ENCODE measurements around the gene TSPAN17. TPM values are rescaled to one million over a fixed set of nuclear protein-coding genes. Genes with fewer than 3 reads are reported as not detected.

TSPAN17 gene
- total and polyA plus RNA-seq, 9 of the 15 experiments (the other 6 are each of a cell fraction or from before 2014, with no cell fraction given), result 0.73 to 58.3 (median 34.5) TPM

DNA sequence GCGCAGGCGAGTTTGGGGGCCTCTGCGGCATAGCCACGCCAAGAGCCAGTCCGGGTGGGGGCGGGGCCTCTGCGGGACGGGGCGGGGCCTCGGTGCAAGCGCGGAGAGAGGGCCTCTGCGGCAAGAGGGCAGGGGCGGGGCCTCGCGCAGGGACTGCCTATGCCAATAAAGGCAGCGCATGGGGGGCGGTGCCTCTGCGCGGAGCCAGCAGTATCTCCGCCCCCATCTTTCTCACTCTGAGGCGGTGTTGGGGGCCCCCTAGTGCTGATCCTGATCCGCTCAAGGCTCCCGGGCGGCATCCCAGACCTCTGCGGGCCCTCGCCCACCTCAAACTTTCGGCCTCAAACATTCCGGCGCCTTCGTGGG lies 28.1 kb upstream of the TSPAN17 start (continued):
- TF ChIP-seq, protein P1, sequence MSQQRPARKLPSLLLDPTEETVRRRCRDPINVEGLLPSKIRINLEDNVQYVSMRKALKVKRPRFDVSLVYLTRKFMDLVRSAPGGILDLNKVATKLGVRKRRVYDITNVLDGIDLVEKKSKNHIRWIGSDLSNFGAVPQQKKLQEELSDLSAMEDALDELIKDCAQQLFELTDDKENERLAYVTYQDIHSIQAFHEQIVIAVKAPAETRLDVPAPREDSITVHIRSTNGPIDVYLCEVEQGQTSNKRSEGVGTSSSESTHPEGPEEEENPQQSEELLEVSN (IDR thresholded peaks at IDR 0.05; ENCODE audit: borderline replicate concordance in 1 of 2, extremely low read depth in 1 of 2, insufficient read depth in 1 of 2, insufficient read length in 1 of 2, low read depth in 1 of 2, low read length in 1 of 2, poor library complexity in 1 of 2, severe bottlenecking in 1 of 2), result peak; percentile 71 to 92
- TF ChIP-seq, protein P2, sequence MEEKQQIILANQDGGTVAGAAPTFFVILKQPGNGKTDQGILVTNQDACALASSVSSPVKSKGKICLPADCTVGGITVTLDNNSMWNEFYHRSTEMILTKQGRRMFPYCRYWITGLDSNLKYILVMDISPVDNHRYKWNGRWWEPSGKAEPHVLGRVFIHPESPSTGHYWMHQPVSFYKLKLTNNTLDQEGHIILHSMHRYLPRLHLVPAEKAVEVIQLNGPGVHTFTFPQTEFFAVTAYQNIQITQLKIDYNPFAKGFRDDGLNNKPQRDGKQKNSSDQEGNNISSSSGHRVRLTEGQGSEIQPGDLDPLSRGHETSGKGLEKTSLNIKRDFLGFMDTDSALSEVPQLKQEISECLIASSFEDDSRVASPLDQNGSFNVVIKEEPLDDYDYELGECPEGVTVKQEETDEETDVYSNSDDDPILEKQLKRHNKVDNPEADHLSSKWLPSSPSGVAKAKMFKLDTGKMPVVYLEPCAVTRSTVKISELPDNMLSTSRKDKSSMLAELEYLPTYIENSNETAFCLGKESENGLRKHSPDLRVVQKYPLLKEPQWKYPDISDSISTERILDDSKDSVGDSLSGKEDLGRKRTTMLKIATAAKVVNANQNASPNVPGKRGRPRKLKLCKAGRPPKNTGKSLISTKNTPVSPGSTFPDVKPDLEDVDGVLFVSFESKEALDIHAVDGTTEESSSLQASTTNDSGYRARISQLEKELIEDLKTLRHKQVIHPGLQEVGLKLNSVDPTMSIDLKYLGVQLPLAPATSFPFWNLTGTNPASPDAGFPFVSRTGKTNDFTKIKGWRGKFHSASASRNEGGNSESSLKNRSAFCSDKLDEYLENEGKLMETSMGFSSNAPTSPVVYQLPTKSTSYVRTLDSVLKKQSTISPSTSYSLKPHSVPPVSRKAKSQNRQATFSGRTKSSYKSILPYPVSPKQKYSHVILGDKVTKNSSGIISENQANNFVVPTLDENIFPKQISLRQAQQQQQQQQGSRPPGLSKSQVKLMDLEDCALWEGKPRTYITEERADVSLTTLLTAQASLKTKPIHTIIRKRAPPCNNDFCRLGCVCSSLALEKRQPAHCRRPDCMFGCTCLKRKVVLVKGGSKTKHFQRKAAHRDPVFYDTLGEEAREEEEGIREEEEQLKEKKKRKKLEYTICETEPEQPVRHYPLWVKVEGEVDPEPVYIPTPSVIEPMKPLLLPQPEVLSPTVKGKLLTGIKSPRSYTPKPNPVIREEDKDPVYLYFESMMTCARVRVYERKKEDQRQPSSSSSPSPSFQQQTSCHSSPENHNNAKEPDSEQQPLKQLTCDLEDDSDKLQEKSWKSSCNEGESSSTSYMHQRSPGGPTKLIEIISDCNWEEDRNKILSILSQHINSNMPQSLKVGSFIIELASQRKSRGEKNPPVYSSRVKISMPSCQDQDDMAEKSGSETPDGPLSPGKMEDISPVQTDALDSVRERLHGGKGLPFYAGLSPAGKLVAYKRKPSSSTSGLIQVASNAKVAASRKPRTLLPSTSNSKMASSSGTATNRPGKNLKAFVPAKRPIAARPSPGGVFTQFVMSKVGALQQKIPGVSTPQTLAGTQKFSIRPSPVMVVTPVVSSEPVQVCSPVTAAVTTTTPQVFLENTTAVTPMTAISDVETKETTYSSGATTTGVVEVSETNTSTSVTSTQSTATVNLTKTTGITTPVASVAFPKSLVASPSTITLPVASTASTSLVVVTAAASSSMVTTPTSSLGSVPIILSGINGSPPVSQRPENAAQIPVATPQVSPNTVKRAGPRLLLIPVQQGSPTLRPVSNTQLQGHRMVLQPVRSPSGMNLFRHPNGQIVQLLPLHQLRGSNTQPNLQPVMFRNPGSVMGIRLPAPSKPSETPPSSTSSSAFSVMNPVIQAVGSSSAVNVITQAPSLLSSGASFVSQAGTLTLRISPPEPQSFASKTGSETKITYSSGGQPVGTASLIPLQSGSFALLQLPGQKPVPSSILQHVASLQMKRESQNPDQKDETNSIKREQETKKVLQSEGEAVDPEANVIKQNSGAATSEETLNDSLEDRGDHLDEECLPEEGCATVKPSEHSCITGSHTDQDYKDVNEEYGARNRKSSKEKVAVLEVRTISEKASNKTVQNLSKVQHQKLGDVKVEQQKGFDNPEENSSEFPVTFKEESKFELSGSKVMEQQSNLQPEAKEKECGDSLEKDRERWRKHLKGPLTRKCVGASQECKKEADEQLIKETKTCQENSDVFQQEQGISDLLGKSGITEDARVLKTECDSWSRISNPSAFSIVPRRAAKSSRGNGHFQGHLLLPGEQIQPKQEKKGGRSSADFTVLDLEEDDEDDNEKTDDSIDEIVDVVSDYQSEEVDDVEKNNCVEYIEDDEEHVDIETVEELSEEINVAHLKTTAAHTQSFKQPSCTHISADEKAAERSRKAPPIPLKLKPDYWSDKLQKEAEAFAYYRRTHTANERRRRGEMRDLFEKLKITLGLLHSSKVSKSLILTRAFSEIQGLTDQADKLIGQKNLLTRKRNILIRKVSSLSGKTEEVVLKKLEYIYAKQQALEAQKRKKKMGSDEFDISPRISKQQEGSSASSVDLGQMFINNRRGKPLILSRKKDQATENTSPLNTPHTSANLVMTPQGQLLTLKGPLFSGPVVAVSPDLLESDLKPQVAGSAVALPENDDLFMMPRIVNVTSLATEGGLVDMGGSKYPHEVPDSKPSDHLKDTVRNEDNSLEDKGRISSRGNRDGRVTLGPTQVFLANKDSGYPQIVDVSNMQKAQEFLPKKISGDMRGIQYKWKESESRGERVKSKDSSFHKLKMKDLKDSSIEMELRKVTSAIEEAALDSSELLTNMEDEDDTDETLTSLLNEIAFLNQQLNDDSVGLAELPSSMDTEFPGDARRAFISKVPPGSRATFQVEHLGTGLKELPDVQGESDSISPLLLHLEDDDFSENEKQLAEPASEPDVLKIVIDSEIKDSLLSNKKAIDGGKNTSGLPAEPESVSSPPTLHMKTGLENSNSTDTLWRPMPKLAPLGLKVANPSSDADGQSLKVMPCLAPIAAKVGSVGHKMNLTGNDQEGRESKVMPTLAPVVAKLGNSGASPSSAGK (IDR thresholded peaks at IDR 0.05), result peak; percentile 54; the same call in 1 of the 2 replicates
- 0 out of 2 replicates have a peak, but pooled peaks have one; percentile 24 for TF ChIP-seq ZNF431 (CRISPR knock-in tag; IDR thresholded peaks at IDR 0.05)
- TF ChIP-seq, protein P3, sequence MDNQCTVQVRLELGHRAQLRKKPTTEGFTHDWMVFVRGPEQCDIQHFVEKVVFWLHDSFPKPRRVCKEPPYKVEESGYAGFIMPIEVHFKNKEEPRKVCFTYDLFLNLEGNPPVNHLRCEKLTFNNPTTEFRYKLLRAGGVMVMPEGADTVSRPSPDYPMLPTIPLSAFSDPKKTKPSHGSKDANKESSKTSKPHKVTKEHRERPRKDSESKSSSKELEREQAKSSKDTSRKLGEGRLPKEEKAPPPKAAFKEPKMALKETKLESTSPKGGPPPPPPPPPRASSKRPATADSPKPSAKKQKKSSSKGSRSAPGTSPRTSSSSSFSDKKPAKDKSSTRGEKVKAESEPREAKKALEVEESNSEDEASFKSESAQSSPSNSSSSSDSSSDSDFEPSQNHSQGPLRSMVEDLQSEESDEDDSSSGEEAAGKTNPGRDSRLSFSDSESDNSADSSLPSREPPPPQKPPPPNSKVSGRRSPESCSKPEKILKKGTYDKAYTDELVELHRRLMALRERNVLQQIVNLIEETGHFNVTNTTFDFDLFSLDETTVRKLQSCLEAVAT (IDR thresholded peaks at IDR 0.05), result no peak
